PC-3 (cell line): ENCODE data around the gene TMC1. TPM values are rescaled to one million over a fixed set of nuclear protein-coding genes. Genes with fewer than 3 reads are reported as not detected.

ENCODE experiments used
- ATAC-seq: fragments of 200-7000 bp; cut with Tn5 transposase; 2 replicates; pipeline ENCODE4 v1.9.1; 2020; ENCODE audit warnings: mild to moderate bottlenecking, moderate library complexity
- BruUV-seq: library from RNA; stranded (reverse); fragments of 400-500 nt; replicated peaks from 2 replicates; lab custom pipeline; 2021; lab: Mats Ljungman, UMichigan
- CTCF ChIA-PET: fragments of 300-600 bp; sonication (Branson Sonifier 250); formaldehyde crosslinking; loops from one replicate; lab custom pipeline; 2022; ENCODE audit warnings: antibody characterized with exemption; lab: Charles Lee
- POLR2A ChIA-PET: fragments of 300-600 bp; sonication (Branson Sonifier 250); formaldehyde crosslinking; loops from one replicate; lab custom pipeline; 2022; ENCODE audit warnings: antibody characterized with exemption; ENCODE audit not compliant: unreplicated experiment; lab: Charles Lee
- DNase-seq: peaks from one replicate; pipeline ENCODE4 v3.0.0-alpha.2; 2015
- H2AFZ ChIP-seq: fragments of 300-600 bp; sonication (generic); 2 replicates; pipeline ENCODE4 v1.6.0; 2016; ENCODE audit warnings: antibody characterized with exemption, low read length
- H3F3A ChIP-seq: fragments of 300-600 bp; sonication (generic); one replicate; pipeline ENCODE4 v1.6.0; 2017; ENCODE audit warnings: antibody characterized with exemption, low read length, control low read depth, mild to moderate bottlenecking; ENCODE audit not compliant: unreplicated experiment
- H3K27ac ChIP-seq: fragments of 300-600 bp; sonication (generic); 2 replicates; pipeline ENCODE4 v1.5.1; 2016; ENCODE audit warnings: mild to moderate bottlenecking, low read length
- H3K27me3 ChIP-seq: fragments of 300-600 bp; sonication (generic); 2 replicates; pipeline ENCODE4 v1.6.1; 2016; ENCODE audit warnings: low read length, mixed read lengths
- H3K36me3 ChIP-seq: fragments of 300-600 bp; sonication (generic); 2 replicates; pipeline ENCODE4 v1.6.1; 2016; ENCODE audit warnings: low read depth, mixed run types, low read length, mixed read lengths
- H3K4me1 ChIP-seq: fragments of 300-600 bp; sonication (generic); 2 replicates; pipeline ENCODE4 v1.5.1; 2016; ENCODE audit warnings: low read length; ENCODE audit not compliant: insufficient read depth
- H3K4me2 ChIP-seq: fragments of 300-600 bp; sonication (generic); 2 replicates; pipeline ENCODE4 v1.6.0; 2016; ENCODE audit warnings: low read length
- H3K4me3 ChIP-seq: fragments of 300-600 bp; sonication (generic); 2 replicates; pipeline ENCODE4 v1.5.1; 2016; ENCODE audit warnings: mild to moderate bottlenecking, low read length, mixed read lengths
- H3K79me2 ChIP-seq: fragments of 300-600 bp; sonication (generic); 2 replicates; pipeline ENCODE4 v1.6.1; 2017; ENCODE audit warnings: low read length, mixed read lengths
- H3K9ac ChIP-seq: fragments of 300-600 bp; sonication (generic); 2 replicates; pipeline ENCODE4 v1.6.0; 2016; ENCODE audit warnings: mild to moderate bottlenecking, low read length
- H3K9me2 ChIP-seq: fragments of 300-600 bp; sonication (generic); replicated peaks from 2 replicates; pipeline ENCODE4 v1.6.1; 2016; ENCODE audit warnings: mixed run types, low read length, mixed read lengths
- H3K9me3 ChIP-seq: fragments of 300-600 bp; sonication (generic); 2 replicates; pipeline ENCODE4 v1.6.1; 2016; ENCODE audit warnings: low read length, mixed read lengths
- H4K20me1 ChIP-seq: fragments of 300-600 bp; sonication (generic); 2 replicates; pipeline ENCODE4 v1.6.1; 2016; ENCODE audit warnings: low read length, mixed read lengths
- CTCF ChIP-seq: fragments of 300-600 bp; sonication (generic); conservative IDR thresholded peaks from 2 replicates; pipeline ENCODE4 v1.5.1; 2017; ENCODE audit warnings: antibody characterized with exemption, low read depth, mild to moderate bottlenecking, low read length
- EZH2 ChIP-seq: fragments of 300-600 bp; sonication (generic); IDR thresholded peaks from one replicate; pipeline ENCODE4 v1.6.1; 2017; ENCODE audit warnings: antibody characterized with exemption, mild to moderate bottlenecking, low read length; ENCODE audit not compliant: unreplicated experiment
- EZH2phosphoT487 ChIP-seq: fragments of 300-600 bp; sonication (generic); IDR thresholded peaks from 2 replicates; pipeline ENCODE4 v1.6.1; 2018; ENCODE audit warnings: mild to moderate bottlenecking, antibody characterized with exemption, low read length, borderline replicate concordance
- intact Hi-C: fragments of 100-400 bp; cut with micrococcal nuclease; formaldehyde crosslinking; loops from 2 replicates; pipeline ENCODE4 v1.9.0; 2023
- total RNA-seq: library from RNA; depleted of rRNA; stranded (reverse); fragments of >200 nt; gene quantifications from 2 replicates; pipeline ENCODE4 v1.2.3, GENCODE V29; 2014

The TMC1 gene
- total RNA-seq, 1 experiment from 2014 or later = 0.15 TPM

- H3K4me3 ChIP-seq = no peak overlapping the region
- no peaks in the 10 kb centered on the region for H3K4me1 ChIP-seq
- no peak overlapping the region for H3K27ac ChIP-seq
- H2AFZ ChIP-seq = no peak overlapping the region
- ChIA-PET POLR2A (no interaction called here), CTCF (interaction anchor here (0.6 kb wide), 1 partner anchor 43 kb away, joined by 4 read pairs; no protein-coding TSS in a partner anchor)
- H3K36me3 ChIP-seq = no peaks in the 10 kb centered on the region
- H3K9me2 ChIP-seq = no peaks in the 10 kb centered on the region
- no peak for DNase-seq
- H3F3A ChIP-seq = no peaks in the 10 kb centered on the region
- H3K4me2 ChIP-seq = no peak overlapping the region
- no peaks in the 10 kb centered on the region for H3K27me3 ChIP-seq
- no peak overlapping the region for H3K9ac ChIP-seq
- TF ChIP-seq EZH2 (no peak), EZH2phosphoT487 (no peak)
- intact Hi-C loops = no loop called here
- no peaks in the 10 kb centered on the region for H4K20me1 ChIP-seq
- ATAC-seq = no peak
- no peaks in the 10 kb centered on the region for H3K79me2 ChIP-seq
- no peaks in the 10 kb centered on the region for H3K9me3 ChIP-seq
- BruUV-seq = no TSS peak
Measured at GRCh38 chr9:72728031-72728770, 206.8 kb downstream of the TMC1 start.

GRCh38 chr9:72733895-72734294 lies 212.5 kb downstream of the TMC1 start:
- Histone ChIP-seq H3K36me3 (no peaks in the 10 kb centered on the region), H3K79me2 (no peaks in the 10 kb centered on the region), H3K4me1 (no peaks in the 10 kb centered on the region), H3K4me3 (no peak overlapping the region), H3K9me3 (no peaks in the 10 kb centered on the region), H3K9ac (no peak overlapping the region), H3K4me2 (no peak overlapping the region), H4K20me1 (no peaks in the 10 kb centered on the region), H3F3A (no peaks in the 10 kb centered on the region), H3K27ac (no peak overlapping the region), H3K27me3 (peaks cover 25% of the 10 kb centered on the region), H2AFZ (no peak overlapping the region), H3K9me2 (no peaks in the 10 kb centered on the region)
- ChIA-PET CTCF (no interaction called here), POLR2A (no interaction called here)
- TF ChIP-seq EZH2phosphoT487 (no peak), EZH2 (no peak)
- ATAC-seq = no peak
- no peak for DNase-seq
- intact Hi-C loops = no loop called here
- no TSS peak for BruUV-seq

GRCh38 chr9:72734631-72735030 lies 213.2 kb downstream of the TMC1 start:
- no peak overlapping the region for H3K4me3 ChIP-seq
- no peak for DNase-seq
- POLR2A ChIA-PET = no interaction called here
- no peaks in the 10 kb centered on the region for H3K9me3 ChIP-seq
- no peaks in the 10 kb centered on the region for H3K36me3 ChIP-seq
- H3K27ac ChIP-seq = no peak overlapping the region
- no peak overlapping the region for H3K9ac ChIP-seq
- no peak overlapping the region for H2AFZ ChIP-seq
- BruUV-seq = no TSS peak
- H3K27me3 ChIP-seq = peaks cover 25% of the 10 kb centered on the region
- H3F3A ChIP-seq = no peaks in the 10 kb centered on the region
- intact Hi-C loops = no loop called here
- H3K4me2 ChIP-seq = no peak overlapping the region
- no peak for TF ChIP-seq CTCF
- CTCF ChIA-PET = no interaction called here
- H3K9me2 ChIP-seq = no peaks in the 10 kb centered on the region
- no peak for ATAC-seq
- H4K20me1 ChIP-seq = no peaks in the 10 kb centered on the region
- no peaks in the 10 kb centered on the region for H3K4me1 ChIP-seq
- H3K79me2 ChIP-seq = no peaks in the 10 kb centered on the region
